HepG2 (cell line): ENCODE results near the gene IWS1. TPM values are rescaled to one million over a fixed set of nuclear protein-coding genes. Genes with fewer than 3 reads are reported as not detected.
A peak's percentile ranks its signal among the peaks of the same experiment; 100 is the strongest.

Experiments used
- FOSL1 ChIP-seq: sonication (generic); formaldehyde crosslinking; IDR thresholded peaks from 2 replicates; pipeline ENCODE4 v1.9.0; 2021; ENCODE audit warnings: missing genetic modification reagents, borderline replicate concordance
- FOXA3 ChIP-seq: IDR thresholded peaks from 2 replicates; pipeline ENCODE4 v1.6.1; 2016; ENCODE audit warnings: missing genetic modification reagents, missing compliant biosample characterization
- FOXM1 ChIP-seq: sonication (generic); formaldehyde crosslinking; IDR thresholded peaks from 2 replicates; pipeline ENCODE4 v1.5.0; 2020; ENCODE audit warnings: missing genetic modification reagents
- GABPA ChIP-seq, 2 experiments: IDR thresholded peaks; 2 replicates each; pipeline ENCODE4 v1.6.1; 2011 to 2016; ENCODE audit warnings: low read depth in 2 of 2, low read length in 1 of 2, missing biosample characterization in 1 of 2, missing genetic modification characterization in 1 of 2
- GTF3A ChIP-seq: sonication (generic); formaldehyde crosslinking; conservative IDR thresholded peaks from 2 replicates; pipeline ENCODE4 v1.4.0; 2020; ENCODE audit warnings: mild to moderate bottlenecking, missing genetic modification reagents
- HHEX ChIP-seq: IDR thresholded peaks from 2 replicates; pipeline ENCODE4 v1.6.1; 2016; ENCODE audit warnings: control low read depth
- MED13 ChIP-seq: sonication (generic); formaldehyde crosslinking; IDR thresholded peaks from 2 replicates; pipeline ENCODE4 v1.5.0; 2020; ENCODE audit warnings: missing genetic modification reagents
- MZF1 ChIP-seq: sonication (generic); formaldehyde crosslinking; IDR thresholded peaks from 2 replicates; pipeline ENCODE4 v1.8.1; 2023; ENCODE audit warnings: mild to moderate bottlenecking, missing genetic modification reagents, borderline replicate concordance
- NAIF1 ChIP-seq: sonication (generic); formaldehyde crosslinking; IDR thresholded peaks from 2 replicates; pipeline ENCODE4 v1.5.0; 2020; ENCODE audit warnings: mild to moderate bottlenecking, missing genetic modification reagents, borderline replicate concordance
- POLR2AphosphoS5 ChIP-seq: IDR thresholded peaks from 2 replicates; pipeline ENCODE4 v1.6.1; 2012; ENCODE audit warnings: low read depth, low read length
- REXO4 ChIP-seq: sonication (generic); formaldehyde crosslinking; IDR thresholded peaks from 2 replicates; pipeline ENCODE4 v1.8.0; 2022; ENCODE audit warnings: missing genetic modification reagents, mild to moderate bottlenecking, borderline replicate concordance
- RFXAP ChIP-seq: sonication (generic); formaldehyde crosslinking; IDR thresholded peaks from 2 replicates; pipeline ENCODE4 v1.4.0; 2020; ENCODE audit warnings: missing genetic modification reagents, borderline replicate concordance
- SALL2 ChIP-seq: sonication (generic); formaldehyde crosslinking; IDR thresholded peaks from 2 replicates; pipeline ENCODE4 v1.8.1; 2023; ENCODE audit warnings: mild to moderate bottlenecking, missing genetic modification reagents, inconsistent platforms
- U2AF2 ChIP-seq: fragments of 200-400 bp; formaldehyde crosslinking; IDR thresholded peaks from 2 replicates; pipeline ENCODE4 v1.6.1; 2017; ENCODE audit warnings: low read depth, mild to moderate bottlenecking, low read length
- ZBTB7A ChIP-seq: sonication (generic); formaldehyde crosslinking; IDR thresholded peaks from 2 replicates; pipeline ENCODE4 v1.8.0; 2022; ENCODE audit warnings: mild to moderate bottlenecking, missing genetic modification reagents
- ZEB1 ChIP-seq: IDR thresholded peaks from 2 replicates; pipeline ENCODE4 v1.6.1; 2012; ENCODE audit warnings: mild to moderate bottlenecking, low read depth, inconsistent platforms; ENCODE audit not compliant: insufficient replicate concordance
- ZFP82 ChIP-seq: sonication (generic); formaldehyde crosslinking; IDR thresholded peaks from 2 replicates; pipeline ENCODE4 v1.5.1; 2020; ENCODE audit warnings: mild to moderate bottlenecking, missing genetic modification reagents, borderline replicate concordance
- ZNF367 ChIP-seq: sonication (generic); formaldehyde crosslinking; IDR thresholded peaks from 2 replicates; pipeline ENCODE4 v1.4.0; 2020; ENCODE audit warnings: missing genetic modification reagents, borderline replicate concordance
- ZNF496 ChIP-seq: sonication (generic); formaldehyde crosslinking; IDR thresholded peaks from 2 replicates; pipeline ENCODE4 v1.8.1; 2023; ENCODE audit warnings: mild to moderate bottlenecking, moderate library complexity, missing genetic modification reagents; ENCODE audit not compliant: insufficient replicate concordance
- ZNF614 ChIP-seq: IDR thresholded peaks from 2 replicates; pipeline ENCODE4 v1.6.1; 2018; ENCODE audit warnings: missing biosample characterization, missing genetic modification reagents, inconsistent platforms, borderline replicate concordance
- ZNF780A ChIP-seq: sonication (generic); formaldehyde crosslinking; IDR thresholded peaks from 2 replicates; pipeline ENCODE4 v1.8.0; 2022; ENCODE audit warnings: mild to moderate bottlenecking, missing genetic modification reagents, moderate library complexity
- ZSCAN22 ChIP-seq: sonication (generic); formaldehyde crosslinking; IDR thresholded peaks from 2 replicates; pipeline ENCODE4 v1.4.0; 2020; ENCODE audit warnings: mild to moderate bottlenecking, missing genetic modification reagents
- polyA plus RNA-seq, 8 experiments: library from polyadenylated mRNA; depleted of rRNA in 3 of 8; stranded (reverse) in 7 of 8; unstranded in 1 of 8; fragments of >200 nt; fragmentation: Illumina TruSeq in 4 of 8; extraction: Trizol in 4 of 8; gene quantifications; 2 replicates each; pipeline versions ENCODE4 v1.2.1 to v1.2.3, GENCODE V29; 2011 to 2016; ENCODE audit warnings: low read depth in 4 of 8, missing spikeins in 1 of 8, mixed read lengths in 1 of 8; ENCODE audit not compliant: insufficient read depth in 1 of 8
- total RNA-seq, 5 experiments: library from RNA; depleted of rRNA; stranded (reverse); fragments of >200 nt; fragmentation: Illumina TruSeq; extraction: Trizol; gene quantifications; 2 replicates each; pipeline ENCODE4 v1.2.3, GENCODE V29; 2016; ENCODE audit warnings: low read depth in 1 of 5
- TF ChIP-seq, protein P1 (sequence below): IDR thresholded peaks from 2 replicates; pipeline ENCODE4 v1.6.1; 2016; ENCODE audit warnings: control low read depth
- TF ChIP-seq, protein P2 (sequence below): sonication (generic); formaldehyde crosslinking; IDR thresholded peaks from 2 replicates; pipeline ENCODE4 v1.5.0; 2020; ENCODE audit warnings: missing genetic modification reagents
- TF ChIP-seq, protein P3 (sequence below): sonication (generic); formaldehyde crosslinking; IDR thresholded peaks from 2 replicates; pipeline ENCODE4 v1.8.0; 2022; ENCODE audit warnings: missing genetic modification reagents, mild to moderate bottlenecking, moderate library complexity, borderline replicate concordance

Gene IWS1
- total and polyA plus RNA-seq, 2 of the 13 experiments (the other 11 are each of a cell fraction or from before 2014, with no cell fraction given): 28.9 to 62.3 TPM

DNA sequence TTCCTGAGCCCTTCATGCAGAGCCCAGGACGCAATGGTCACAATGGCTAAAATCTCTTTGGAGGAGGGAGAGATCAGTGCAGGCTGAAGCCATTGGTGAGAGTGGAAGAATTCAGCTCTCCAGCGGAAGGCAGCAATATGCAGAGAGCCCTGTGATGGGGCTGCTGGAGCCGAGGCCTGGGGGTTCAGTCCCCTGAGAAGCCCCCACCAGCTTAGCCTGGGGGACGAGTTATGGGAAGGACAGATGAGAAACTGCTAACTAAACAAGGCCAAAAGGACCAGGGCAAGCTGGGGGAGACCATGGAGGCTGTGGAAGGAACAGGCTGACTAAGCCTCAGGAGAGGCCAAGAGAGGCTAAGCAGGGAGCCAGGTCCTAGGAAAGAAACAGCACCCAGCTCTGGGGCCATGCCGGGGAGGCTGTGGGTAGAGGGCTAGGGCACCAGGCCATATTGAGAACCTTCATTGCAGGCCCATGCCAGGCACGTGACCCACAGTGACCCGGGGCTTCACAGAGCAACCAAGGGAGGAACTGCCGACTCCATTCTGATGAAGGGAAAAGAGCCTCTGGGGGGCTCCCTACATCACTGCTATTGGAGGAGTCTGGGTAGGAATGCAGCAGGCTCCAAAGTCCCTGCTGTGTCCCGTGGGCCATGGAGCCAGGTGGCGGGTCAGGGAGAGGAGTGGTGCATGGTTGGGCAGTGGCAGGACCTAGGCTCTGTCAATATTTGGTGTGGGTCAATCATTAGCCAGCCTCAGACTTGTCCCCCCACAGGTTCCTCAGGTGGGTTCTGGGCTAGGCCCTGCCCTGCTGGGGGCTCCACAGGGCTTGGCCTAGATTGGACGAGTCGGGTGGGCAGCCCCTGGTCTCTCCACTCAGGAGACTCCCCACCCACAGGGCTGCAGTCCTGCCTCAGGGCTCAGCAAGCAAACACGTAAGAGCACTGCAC lies 88.2 kb downstream of the IWS1 start (continued):
- TF ChIP-seq NAIF1 (peak; percentile 30; the same call in 1 of the 2 replicates), ZSCAN22 (0 out of 2 replicates have a peak, but pooled peaks have one; percentile 66), GABPA (IDR thresholded peaks at IDR 0.05; ENCODE audit: low read depth, low read length) (no peak), GABPA (CRISPR knock-in tag; IDR thresholded peaks at IDR 0.05; ENCODE audit: low read depth) (peak; percentile 56; the same call in 1 of the 2 replicates), GTF3A (CRISPR knock-in tag) (0 out of 2 replicates have a peak, but pooled peaks have one; percentile 32), FOXA3 (peak; percentile 97), SALL2 (CRISPR knock-in tag) (peak; percentile 81; the same call in 1 of the 2 replicates), ZBTB7A (CRISPR knock-in tag) (peak; percentile 95), ZNF367 (CRISPR knock-in tag) (no peak), ZNF780A (CRISPR knock-in tag) (no peak), ZNF614 (CRISPR knock-in tag) (peak; percentile 95), ZNF496 (CRISPR knock-in tag) (no peak), U2AF2 (no peak), ZEB1 (peak; percentile 92), FOSL1 (CRISPR knock-in tag) (no peak), ZFP82 (peak; percentile 80; the same call in 1 of the 2 replicates), FOXM1 (CRISPR knock-in tag) (no peak), POLR2AphosphoS5 (peak; percentile 74), MED13 (CRISPR knock-in tag) (peak; percentile 90; the same call in 1 of the 2 replicates), RFXAP (CRISPR knock-in tag) (peak; percentile 80), REXO4 (CRISPR knock-in tag) (no peak), MZF1 (CRISPR knock-in tag) (no peak; the same call in 1 of the 2 replicates), HHEX (CRISPR knock-in tag) (no peak)
- TF ChIP-seq, protein P1, sequence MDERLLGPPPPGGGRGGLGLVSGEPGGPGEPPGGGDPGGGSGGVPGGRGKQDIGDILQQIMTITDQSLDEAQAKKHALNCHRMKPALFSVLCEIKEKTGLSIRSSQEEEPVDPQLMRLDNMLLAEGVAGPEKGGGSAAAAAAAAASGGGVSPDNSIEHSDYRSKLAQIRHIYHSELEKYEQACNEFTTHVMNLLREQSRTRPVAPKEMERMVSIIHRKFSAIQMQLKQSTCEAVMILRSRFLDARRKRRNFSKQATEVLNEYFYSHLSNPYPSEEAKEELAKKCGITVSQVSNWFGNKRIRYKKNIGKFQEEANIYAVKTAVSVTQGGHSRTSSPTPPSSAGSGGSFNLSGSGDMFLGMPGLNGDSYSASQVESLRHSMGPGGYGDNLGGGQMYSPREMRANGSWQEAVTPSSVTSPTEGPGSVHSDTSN: no peak
- TF ChIP-seq, protein P2, sequence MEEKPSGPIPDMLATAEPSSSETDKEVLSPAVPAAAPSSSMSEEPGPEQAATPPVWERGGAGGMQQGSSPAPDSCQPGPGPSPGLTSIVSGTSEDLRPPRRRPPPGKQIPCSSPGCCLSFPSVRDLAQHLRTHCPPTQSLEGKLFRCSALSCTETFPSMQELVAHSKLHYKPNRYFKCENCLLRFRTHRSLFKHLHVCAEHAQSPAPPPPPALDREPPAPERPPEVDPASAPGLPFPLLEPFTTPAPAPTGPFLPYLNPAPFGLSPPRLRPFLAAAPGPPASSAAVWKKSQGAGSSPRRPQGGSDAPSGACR (CRISPR knock-in tag): peak; percentile 87
- TF ChIP-seq, protein P3, sequence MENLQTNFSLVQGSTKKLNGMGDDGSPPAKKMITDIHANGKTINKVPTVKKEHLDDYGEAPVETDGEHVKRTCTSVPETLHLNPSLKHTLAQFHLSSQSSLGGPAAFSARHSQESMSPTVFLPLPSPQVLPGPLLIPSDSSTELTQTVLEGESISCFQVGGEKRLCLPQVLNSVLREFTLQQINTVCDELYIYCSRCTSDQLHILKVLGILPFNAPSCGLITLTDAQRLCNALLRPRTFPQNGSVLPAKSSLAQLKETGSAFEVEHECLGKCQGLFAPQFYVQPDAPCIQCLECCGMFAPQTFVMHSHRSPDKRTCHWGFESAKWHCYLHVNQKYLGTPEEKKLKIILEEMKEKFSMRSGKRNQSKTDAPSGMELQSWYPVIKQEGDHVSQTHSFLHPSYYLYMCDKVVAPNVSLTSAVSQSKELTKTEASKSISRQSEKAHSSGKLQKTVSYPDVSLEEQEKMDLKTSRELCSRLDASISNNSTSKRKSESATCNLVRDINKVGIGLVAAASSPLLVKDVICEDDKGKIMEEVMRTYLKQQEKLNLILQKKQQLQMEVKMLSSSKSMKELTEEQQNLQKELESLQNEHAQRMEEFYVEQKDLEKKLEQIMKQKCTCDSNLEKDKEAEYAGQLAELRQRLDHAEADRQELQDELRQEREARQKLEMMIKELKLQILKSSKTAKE (CRISPR knock-in tag): peak; percentile 83
